Muscle layer of colon (tissue), 2 donors: Measurements from ENCODE around the gene SLC6A9.

Source experiments
- H3K27ac ChIP-seq: one replicate; pipeline ENCODE4 v1.7.0; 2013; ENCODE audit warnings: low read depth, mild to moderate bottlenecking, low read length, moderate library complexity
- H3K27me3 ChIP-seq, 2 donors: one replicate each; pipeline ENCODE4 v1.7.0; 2013; ENCODE audit warnings: low read length in 2 of 2, mild to moderate bottlenecking in 2 of 2; ENCODE audit not compliant: insufficient read depth in 2 of 2, control insufficient read depth in 1 of 2
- H3K36me3 ChIP-seq: one replicate; pipeline ENCODE4 v1.7.0; 2013; ENCODE audit warnings: mild to moderate bottlenecking, low read length; ENCODE audit not compliant: insufficient read depth
- H3K4me1 ChIP-seq: one replicate; pipeline ENCODE4 v1.7.0; 2013; ENCODE audit warnings: mild to moderate bottlenecking, low read length; ENCODE audit not compliant: insufficient read depth
- H3K4me3 ChIP-seq, 2 donors: one replicate each; pipeline ENCODE4 v1.7.0; 2013; ENCODE audit warnings: low read length in 2 of 2, low read depth in 1 of 2, mild to moderate bottlenecking in 1 of 2, moderate library complexity in 1 of 2
- H3K9ac ChIP-seq: one replicate; pipeline ENCODE4 v1.7.0; 2013; ENCODE audit warnings: low read length
- H3K9me3 ChIP-seq: one replicate; pipeline ENCODE4 v1.7.0; 2013; ENCODE audit warnings: mild to moderate bottlenecking, low read length
- donor health status: abdominal sarcoma.
- donor health status: Adenocarcinoma of cecum.

Gene SLC6A9

GRCh38 chr1:44024903-44025525 is 6.2 kb downstream of the SLC6A9 start:
- H3K4me1 ChIP-seq: peaks cover 12% of the 10 kb centered on the region
- H3K4me3 ChIP-seq: no peak overlapping the region
- H3K36me3 ChIP-seq: peaks cover 15% of the 10 kb centered on the region
- no peaks in the 10 kb centered on the region for H3K9me3 ChIP-seq
- H3K27me3 ChIP-seq: no peaks in the 10 kb centered on the region
- H3K27ac ChIP-seq: no peak overlapping the region
- no peak overlapping the region for H3K9ac ChIP-seq

GRCh38 chr1:44024031-44024902 is 7.0 kb downstream of the SLC6A9 start:
- peaks cover 15% of the 10 kb centered on the region for H3K36me3 ChIP-seq
- H3K27me3 ChIP-seq: no peaks in the 10 kb centered on the region
- H3K9me3 ChIP-seq: no peaks in the 10 kb centered on the region
- no peak overlapping the region for H3K4me3 ChIP-seq
- H3K9ac ChIP-seq: no peak overlapping the region
- peaks cover 6% of the 10 kb centered on the region for H3K4me1 ChIP-seq
- H3K27ac ChIP-seq: no peak overlapping the region

- Histone ChIP-seq H3K27ac (no peak overlapping the region), H3K9ac (no peak overlapping the region), H3K36me3 (peaks cover 15% of the 10 kb centered on the region)
Measured at GRCh38 chr1:44021581-44022321, 9.5 kb downstream of the SLC6A9 start.

GRCh38 chr1:44021156-44021555 is 10.1 kb downstream of the SLC6A9 start:
- Histone ChIP-seq H3K4me1 (no peaks in the 10 kb centered on the region), H3K36me3 (peaks cover 15% of the 10 kb centered on the region), H3K9ac (no peak overlapping the region), H3K9me3 (no peaks in the 10 kb centered on the region), H3K4me3 (no peak overlapping the region), H3K27ac (no peak overlapping the region), H3K27me3 (no peaks in the 10 kb centered on the region)

More at GRCh38 chr1:44021581-44022321, 9.5 kb downstream of the SLC6A9 start:
- H3K4me3 ChIP-seq: no peak overlapping the region
- H3K27me3 ChIP-seq: no peaks in the 10 kb centered on the region
- no peaks in the 10 kb centered on the region for H3K4me1 ChIP-seq
- no peaks in the 10 kb centered on the region for H3K9me3 ChIP-seq

GRCh38 chr1:44020464-44020863 is 10.8 kb downstream of the SLC6A9 start:
- Histone ChIP-seq H3K9me3 (no peaks in the 10 kb centered on the region), H3K4me3 (no peak overlapping the region), H3K27me3 (no peaks in the 10 kb centered on the region), H3K36me3 (peaks cover 15% of the 10 kb centered on the region), H3K9ac (no peak overlapping the region), H3K4me1 (no peaks in the 10 kb centered on the region), H3K27ac (no peak overlapping the region)

GRCh38 chr1:44019466-44019948 is 11.8 kb downstream of the SLC6A9 start:
- Histone ChIP-seq H3K9ac (no peak overlapping the region), H3K27me3 (no peaks in the 10 kb centered on the region), H3K9me3 (no peaks in the 10 kb centered on the region), H3K27ac (no peak overlapping the region), H3K4me1 (no peaks in the 10 kb centered on the region), H3K36me3 (peaks cover 11% of the 10 kb centered on the region), H3K4me3 (no peak overlapping the region)

- Histone ChIP-seq H3K9me3 (no peaks in the 10 kb centered on the region), H3K4me3 (no peak overlapping the region), H3K36me3 (peaks cover 5% of the 10 kb centered on the region), H3K27me3 (no peaks in the 10 kb centered on the region), H3K27ac (no peak overlapping the region), H3K9ac (no peak overlapping the region), H3K4me1 (no peaks in the 10 kb centered on the region)
Measured at GRCh38 chr1:44016890-44017400, 14.3 kb downstream of the SLC6A9 start.

GRCh38 chr1:44016041-44016889 is 15.0 kb downstream of the SLC6A9 start:
- no peak overlapping the region for H3K9ac ChIP-seq
- H3K27ac ChIP-seq: no peak overlapping the region

GRCh38 chr1:44015206-44015605 is 16.1 kb downstream of the SLC6A9 start:
- Histone ChIP-seq H3K4me3 (no peak overlapping the region), H3K9ac (no peak overlapping the region), H3K9me3 (no peaks in the 10 kb centered on the region), H3K27ac (no peak overlapping the region), H3K36me3 (peaks cover 3% of the 10 kb centered on the region), H3K4me1 (no peaks in the 10 kb centered on the region), H3K27me3 (no peaks in the 10 kb centered on the region)

More at GRCh38 chr1:44016041-44016889, 15.0 kb downstream of the SLC6A9 start:
- Histone ChIP-seq H3K36me3 (peaks cover 5% of the 10 kb centered on the region), H3K4me3 (no peak overlapping the region), H3K9me3 (no peaks in the 10 kb centered on the region), H3K27me3 (no peaks in the 10 kb centered on the region), H3K4me1 (no peaks in the 10 kb centered on the region)

- Histone ChIP-seq H3K27me3 (no peaks in the 10 kb centered on the region), H3K36me3 (no peaks in the 10 kb centered on the region), H3K4me1 (no peaks in the 10 kb centered on the region), H3K27ac (no peak overlapping the region), H3K9ac (no peak overlapping the region), H3K4me3 (no peak overlapping the region), H3K9me3 (no peaks in the 10 kb centered on the region)
Measured at GRCh38 chr1:44014365-44015104, 16.7 kb downstream of the SLC6A9 start.
